ENCODE data around the gene TBC1D1.
A peak's percentile ranks its signal among the peaks of the same experiment; 100 is the strongest.

TBC1D1 gene

GRCh38 chr4:38179690-38180377 is 288.9 kb downstream of the TBC1D1 start:
- DNase-seq = peak; percentile 55

- DNase-seq = no peak
Measured at GRCh38 chr4:38180456-38180855, 289.6 kb downstream of the TBC1D1 start.

- DNase-seq = no peak
Measured at GRCh38 chr4:38181286-38181685, 290.4 kb downstream of the TBC1D1 start.

GRCh38 chr4:38182334-38182998 is 291.6 kb downstream of the TBC1D1 start:
- no peak for DNase-seq

GRCh38 chr4:38184404-38184803 is 293.5 kb downstream of the TBC1D1 start:
- no peak for DNase-seq

GRCh38 chr4:38185406-38186144 is 294.7 kb downstream of the TBC1D1 start:
- no peak for DNase-seq

GRCh38 chr4:38188136-38188535 is 297.3 kb downstream of the TBC1D1 start:
- DNase-seq = no peak

- no peak for DNase-seq
Measured at GRCh38 chr4:38188631-38189101, 297.8 kb downstream of the TBC1D1 start.

All from NCI-H1694 (cell line).